Left ventricle myocardium superior (tissue), 1 donor: ENCODE data around the gene KCTD17. TPM values are rescaled to one million over a fixed set of nuclear protein-coding genes. Genes with fewer than 3 reads are reported as not detected.

Source experiments
- ATAC-seq: fragments of 200-7000 bp; cut with Tn5 transposase; one replicate; pipeline ENCODE4 v1.9.1; 2020; ENCODE audit warnings: mild to moderate bottlenecking, moderate library complexity
- DNase-seq: peaks from one replicate; pipeline ENCODE4 v3.0.0-alpha.2; 2020
- intact Hi-C: fragments of 100-400 bp; cut with micrococcal nuclease; formaldehyde crosslinking; loops from one replicate; pipeline ENCODE4 v1.11.0; 2022
- total RNA-seq: library from RNA; stranded (reverse); fragmentation: NEBNext Ultra II Directional; extraction: Animal tissue kit (Norgen Biotek cat#: 25700); gene quantifications from one replicate; pipeline ENCODE4 v1.2.1, GENCODE V29; 2021
- donor health status: DM: no; HTN: yes; CAD: no; lungs with severe emphysema.

The KCTD17 gene
- total RNA-seq, 1 donor from 2014 or later: 9.8 TPM

DNA sequence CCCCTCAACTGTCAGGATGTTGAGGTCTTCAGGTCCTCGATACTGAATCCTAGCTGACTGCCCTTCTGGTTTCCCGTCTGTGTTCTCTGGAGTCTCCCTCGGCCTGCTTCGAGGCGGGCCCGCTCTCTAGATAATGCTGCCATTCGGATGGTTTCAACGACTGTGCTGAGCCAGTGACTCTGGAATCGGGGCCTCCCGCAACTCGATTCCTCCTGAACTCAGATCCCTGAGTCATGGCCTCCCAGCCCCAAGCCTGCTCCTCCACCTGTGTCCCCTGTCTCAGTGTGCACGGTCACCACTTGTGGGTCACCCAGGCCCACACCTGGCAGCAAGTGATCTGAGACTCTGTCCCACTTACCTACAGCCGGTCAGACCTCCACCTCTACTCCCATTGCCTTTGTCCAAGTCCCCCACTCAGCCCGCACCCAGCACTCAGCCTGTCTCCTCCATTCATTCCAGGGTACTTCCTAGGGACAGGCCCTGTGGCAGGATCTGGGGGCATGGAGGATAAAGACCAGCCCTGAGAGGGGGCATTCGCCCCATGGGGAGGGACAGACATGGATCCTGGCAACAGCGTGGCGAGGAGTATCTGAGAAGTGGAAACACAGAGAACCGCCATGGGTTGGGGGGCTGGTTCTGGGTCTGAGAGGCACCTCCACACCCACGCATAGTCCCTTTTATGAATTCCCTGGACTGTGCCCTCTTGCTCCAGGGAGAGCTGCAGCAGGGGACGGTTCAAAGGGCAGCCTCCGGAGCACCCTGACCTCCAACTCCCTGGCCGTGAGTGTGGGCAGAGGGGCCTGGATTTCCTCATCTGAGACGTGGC, 17.7 kb upstream of the KCTD17 start:
- DNase-seq (no peak), ATAC-seq (no peak)
- intact Hi-C loops: no loop called here

GRCh38 chr22:37036655-37037377, 14.7 kb upstream of the KCTD17 start:
- DNase-seq (no peak), ATAC-seq (no peak)
- intact Hi-C loops: no loop called here

DNA sequence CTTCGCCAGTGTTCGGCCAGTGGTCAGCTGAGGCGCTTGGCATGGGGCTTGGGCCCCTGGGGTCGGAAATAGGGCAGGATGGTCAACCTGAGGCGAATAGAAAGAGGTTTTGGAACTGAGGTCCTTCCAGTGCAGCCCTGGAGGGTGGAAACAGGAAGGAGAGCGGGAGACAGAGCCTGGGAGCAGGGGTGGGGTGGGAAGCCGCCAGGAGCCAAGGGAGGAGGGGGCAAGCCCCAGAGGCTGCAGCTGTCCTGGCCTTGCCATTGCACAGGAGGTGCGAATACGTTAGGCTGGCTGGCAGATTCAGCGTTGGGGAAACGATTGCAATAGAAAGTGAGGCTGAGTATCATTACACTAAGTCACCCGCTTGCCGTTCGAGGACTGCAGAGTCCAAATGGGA, 13.9 kb upstream of the KCTD17 start:
- DNase-seq (no peak), ATAC-seq (no peak)
- intact Hi-C loops: no loop called here

GRCh38 chr22:37039466-37039865, 12.1 kb upstream of the KCTD17 start:
- DNase-seq: no peak
- intact Hi-C loops: no loop called here
- no peak for ATAC-seq

DNA sequence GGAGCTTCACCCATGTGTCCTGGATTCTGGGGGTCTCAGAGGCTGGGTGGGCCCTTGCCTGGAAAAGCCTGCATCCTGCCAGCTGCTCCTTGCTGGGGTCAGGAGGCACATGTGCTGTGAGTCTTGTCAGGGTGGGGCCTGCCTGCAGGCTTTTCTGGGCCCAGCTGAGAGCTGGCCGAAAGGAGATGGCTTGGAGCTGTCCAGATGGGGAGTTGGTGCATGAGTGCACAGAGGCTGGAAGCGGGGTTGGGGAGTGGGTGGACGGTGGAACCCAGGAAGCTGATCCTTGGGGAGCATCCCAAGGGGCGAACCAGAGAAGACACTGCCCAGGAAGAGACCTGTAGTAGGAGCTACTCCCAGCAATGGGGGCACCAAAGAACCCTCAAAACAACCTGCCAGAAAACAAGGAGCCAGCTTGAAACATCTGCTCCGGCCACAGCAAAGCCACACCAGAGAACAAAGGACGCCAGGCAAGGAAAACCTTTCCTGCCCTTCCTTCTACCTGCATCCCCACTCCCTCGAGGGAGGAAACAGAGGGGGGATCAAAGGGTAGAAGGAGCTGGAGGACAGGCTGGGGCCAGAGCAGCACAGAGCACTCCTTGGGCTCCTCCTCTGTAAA, 8.2 kb upstream of the KCTD17 start:
- intact Hi-C loops: no loop called here

GRCh38 chr22:37043828-37044538, 7.6 kb upstream of the KCTD17 start:
- ATAC-seq: peak; percentile 95
- intact Hi-C loops: no loop called here
- DNase-seq: peak; percentile 79

More for the DNA sequence above, 8.2 kb upstream of the KCTD17 start:
- DNase-seq: no peak
- no peak for ATAC-seq

DNA sequence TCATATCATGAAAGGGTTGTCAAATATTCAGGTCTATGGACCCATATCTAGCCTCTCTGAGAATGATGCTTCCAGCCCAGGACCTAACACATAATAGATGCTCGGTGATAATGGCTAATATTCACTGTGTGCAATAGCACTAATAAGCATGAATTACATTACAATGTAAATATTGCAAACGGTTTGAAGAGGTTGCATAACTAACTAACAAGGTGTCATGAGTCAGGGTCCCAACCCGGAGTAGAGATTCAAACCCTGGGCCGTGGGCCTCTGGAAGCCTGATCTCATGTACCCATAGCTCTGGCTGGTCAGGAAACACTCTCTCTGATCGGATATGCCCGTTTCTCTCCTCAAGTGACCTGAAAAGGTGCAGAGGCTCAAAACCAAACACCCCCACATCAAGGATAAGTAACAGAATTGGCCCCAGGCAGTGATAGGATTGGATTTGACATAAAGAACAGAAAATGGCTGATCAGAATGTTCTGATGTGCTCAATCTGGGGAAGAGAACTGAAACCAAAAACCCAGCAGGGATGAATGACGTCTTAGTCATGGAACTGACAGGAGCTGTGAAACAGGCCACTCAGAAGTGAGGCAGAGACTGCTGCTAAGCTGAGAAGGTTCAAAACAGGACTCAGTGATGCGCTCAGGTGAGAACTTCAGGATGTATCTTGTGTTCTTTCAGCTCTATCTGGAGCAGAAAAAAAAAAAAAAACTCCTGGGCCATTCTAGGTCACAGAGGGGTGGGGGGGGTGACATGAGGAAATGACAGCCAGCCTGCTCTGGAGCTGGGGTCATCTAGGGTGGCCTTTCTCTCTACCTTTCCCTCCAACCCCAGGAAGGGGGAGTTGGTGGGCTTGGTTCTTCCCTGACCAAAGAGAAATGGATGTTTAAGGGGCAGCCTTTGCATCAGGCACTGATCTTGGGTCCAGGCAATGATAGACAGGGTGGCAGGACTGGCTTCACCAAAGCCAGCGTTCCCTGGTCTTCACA, 6.6 kb upstream of the KCTD17 start:
- no peak for DNase-seq
- intact Hi-C loops: no loop called here
- no peak for ATAC-seq

DNA sequence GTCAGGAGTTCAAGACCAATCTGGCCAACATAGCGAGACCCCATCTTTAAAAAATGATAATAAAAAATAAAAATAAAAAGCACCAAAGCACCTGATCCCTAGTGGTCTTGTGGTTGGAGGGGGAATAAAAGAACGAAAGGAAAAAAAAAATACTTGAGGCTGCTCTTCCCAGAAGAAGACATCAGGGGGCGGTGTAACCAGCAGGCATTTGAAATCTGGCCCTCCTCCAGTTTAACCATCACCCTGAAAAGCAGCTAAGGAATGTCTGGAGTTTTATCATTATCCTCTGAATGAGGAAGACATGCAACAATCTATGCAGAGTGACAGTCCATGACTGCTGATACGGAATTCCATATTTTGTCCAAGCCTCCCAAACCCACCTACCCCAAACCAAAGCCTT, 5.6 kb upstream of the KCTD17 start:
- DNase-seq: no peak
- intact Hi-C loops: no loop called here
- no peak for ATAC-seq

- no peak for ATAC-seq
- intact Hi-C loops: no loop called here
- DNase-seq: no peak
These were observed 5.0 kb upstream of the KCTD17 start for GRCh38 chr22:37046589-37046988.

DNA sequence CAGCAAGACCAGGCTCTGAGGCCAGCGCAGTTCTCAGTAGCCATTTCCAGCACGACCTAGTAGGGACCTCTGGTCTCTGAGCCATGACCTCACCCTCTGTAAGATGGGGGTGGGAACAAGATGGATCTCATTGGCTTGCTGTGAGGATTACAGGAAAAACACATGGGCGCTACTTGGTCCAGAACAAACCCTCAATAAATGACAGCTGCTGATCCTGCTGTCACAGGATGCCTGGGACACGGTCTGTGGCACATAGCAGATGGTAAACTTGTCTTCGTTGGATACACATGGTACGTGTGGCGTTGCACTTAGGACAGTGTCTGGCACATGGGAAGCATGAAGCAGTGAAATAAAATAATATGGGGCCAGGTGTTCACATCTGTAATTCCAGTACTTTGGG, 4.5 kb upstream of the KCTD17 start:
- ATAC-seq (no peak), DNase-seq (no peak)
- intact Hi-C loops: no loop called here

DNA sequence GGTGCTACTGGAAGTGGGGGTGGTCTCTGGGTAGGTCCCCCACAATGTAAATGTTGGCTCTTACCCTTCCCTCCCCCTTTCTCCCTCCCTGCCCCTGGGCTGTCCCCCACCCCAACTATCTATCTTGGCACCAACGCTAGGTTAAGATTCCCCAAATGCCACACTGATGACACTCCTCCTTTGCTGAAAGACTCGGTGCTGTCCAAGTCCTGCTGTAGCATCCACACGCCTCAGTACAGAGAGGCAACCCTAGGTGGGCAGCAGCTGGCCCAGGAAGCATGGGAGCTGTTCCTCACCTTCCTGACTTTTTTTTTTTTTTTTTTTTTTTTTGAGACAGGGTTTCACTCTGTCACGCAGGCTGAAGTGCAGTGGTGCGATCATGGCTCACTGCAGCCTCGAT, 3.4 kb upstream of the KCTD17 start:
- no peak for ATAC-seq
- intact Hi-C loops: no loop called here
- DNase-seq: no peak

GRCh38 chr22:37049224-37049623, 2.3 kb upstream of the KCTD17 start:
- no peak for ATAC-seq
- intact Hi-C loops: no loop called here
- no peak for DNase-seq

DNA sequence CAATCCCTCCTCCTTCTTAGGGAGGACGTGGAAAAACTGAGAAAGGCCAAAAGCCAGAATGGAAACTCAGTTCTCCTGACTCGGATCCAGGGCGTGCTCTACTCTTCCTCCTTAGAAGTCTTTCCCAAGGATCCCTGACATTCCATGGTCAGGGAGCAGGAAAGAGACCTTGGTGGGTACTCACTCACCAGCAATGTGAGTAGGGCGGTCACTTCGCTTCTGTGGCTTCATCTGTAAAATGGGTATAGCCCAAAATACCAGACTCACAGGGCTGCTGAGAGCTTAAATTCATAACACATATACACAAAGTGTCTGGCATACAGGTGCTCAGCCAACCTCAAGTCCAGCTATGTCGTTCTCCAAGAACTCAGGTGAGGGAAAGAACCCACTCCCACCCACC, 629 bp upstream of the KCTD17 start:
- no peak for ATAC-seq
- no peak for DNase-seq
- intact Hi-C loops: no loop called here

DNA sequence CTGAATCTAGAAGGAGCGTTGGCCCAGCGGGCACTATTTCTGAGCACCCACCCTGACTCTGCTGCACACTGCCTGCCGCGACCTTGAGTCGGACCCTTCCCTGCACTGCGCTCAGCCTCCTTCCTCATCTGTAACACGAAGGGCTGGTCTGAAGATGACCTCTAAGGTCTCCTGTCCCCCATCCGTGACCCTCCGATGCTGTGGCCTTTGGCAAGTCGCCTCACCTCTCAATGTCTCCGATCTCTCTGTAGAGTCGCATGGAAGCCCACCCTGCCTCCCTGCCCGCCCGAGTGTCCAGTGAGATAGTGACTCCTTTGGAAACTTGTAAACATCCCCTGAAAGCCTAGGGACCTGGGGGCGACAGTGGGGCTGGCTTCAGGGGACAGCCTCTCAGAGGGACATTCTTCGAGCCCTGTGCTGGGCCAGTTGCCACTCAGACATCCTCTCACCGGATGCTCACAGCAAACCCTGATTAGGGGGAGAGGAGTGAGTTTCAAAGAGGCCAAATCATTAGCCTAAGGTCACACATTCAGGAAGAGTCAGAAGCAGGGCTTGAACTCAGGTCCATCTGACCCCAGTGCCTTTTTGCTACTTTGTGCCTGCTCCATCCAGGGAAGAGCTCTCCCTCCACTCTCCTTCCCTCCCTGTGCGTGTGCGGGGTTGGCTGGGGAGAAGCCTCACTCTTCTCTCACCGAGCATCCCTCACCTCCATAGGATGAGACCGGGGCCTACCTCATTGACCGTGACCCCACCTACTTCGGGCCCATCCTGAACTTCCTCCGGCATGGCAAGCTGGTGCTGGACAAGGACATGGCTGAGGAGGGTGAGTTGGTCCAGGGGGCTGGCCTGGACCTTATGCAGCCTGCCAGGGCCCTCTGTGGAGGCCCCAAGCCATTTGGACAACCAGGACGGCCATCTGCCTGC, 1.1 kb downstream of the KCTD17 start:
- intact Hi-C loops: no loop called here
- no peak for DNase-seq
- ATAC-seq: no peak

DNA sequence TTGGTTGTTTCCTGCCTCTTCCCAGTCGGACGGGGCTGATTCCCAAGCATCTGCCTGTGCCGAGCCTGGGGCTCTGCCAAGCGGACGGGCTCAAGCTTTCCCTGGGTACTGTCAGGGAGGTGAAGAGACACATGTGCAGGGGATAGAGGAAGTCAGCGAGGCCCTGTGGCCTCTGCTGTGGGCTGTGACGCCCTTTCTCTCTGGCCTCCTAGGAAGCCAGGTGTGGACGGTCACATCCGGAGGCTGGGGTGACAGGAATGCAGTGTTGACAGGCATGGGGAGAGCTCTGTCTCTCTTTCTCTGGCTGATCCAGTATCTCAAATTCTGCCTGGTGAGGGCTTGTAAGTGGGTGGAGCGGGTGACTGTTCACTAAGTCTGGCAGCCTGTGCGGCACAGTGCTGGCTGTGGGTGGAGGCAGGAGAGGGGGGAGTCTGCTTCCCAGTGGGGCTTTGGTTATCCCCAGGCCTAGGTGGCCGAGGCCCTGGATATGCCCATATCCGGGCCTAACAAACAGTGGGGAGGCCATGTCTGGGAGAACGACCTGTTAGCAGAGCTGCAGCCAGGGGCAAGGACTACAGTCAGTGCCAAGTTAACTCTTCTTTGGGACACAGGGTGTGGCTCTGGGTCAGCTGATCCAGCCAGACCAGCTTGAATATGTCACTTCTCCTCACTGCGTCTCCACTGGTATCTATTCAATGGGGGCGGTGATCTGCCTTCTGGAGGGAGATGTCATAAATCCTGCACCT, 1.9 kb downstream of the KCTD17 start:
- DNase-seq (peak; percentile 72), ATAC-seq (peak; percentile 78)
- intact Hi-C loops: no loop called here

- no peak for ATAC-seq
- DNase-seq: no peak
- intact Hi-C loops: no loop called here
These were observed 2.5 kb downstream of the KCTD17 start for GRCh38 chr22:37054056-37054395.
